HG03558 (cell line): ENCODE data around the gene RABEP1.
A peak's percentile ranks its signal among the peaks of the same experiment; 100 is the strongest.
"Not testable (repeated sequence)": the region's sequence is repeated elsewhere in the genome, so short reads cannot be mapped to it uniquely, and the experiment has no call there.

ENCODE experiments used
- ATAC-seq: cut with Tn5 transposase; IDR thresholded peaks from one replicate; pipeline ENCODE4 v1.9.1; 2021; ENCODE audit warnings: moderate number of reproducible peaks; ENCODE audit not compliant: unreplicated experiment; ENCODE audit errors: extremely low read depth

RABEP1 gene

DNA sequence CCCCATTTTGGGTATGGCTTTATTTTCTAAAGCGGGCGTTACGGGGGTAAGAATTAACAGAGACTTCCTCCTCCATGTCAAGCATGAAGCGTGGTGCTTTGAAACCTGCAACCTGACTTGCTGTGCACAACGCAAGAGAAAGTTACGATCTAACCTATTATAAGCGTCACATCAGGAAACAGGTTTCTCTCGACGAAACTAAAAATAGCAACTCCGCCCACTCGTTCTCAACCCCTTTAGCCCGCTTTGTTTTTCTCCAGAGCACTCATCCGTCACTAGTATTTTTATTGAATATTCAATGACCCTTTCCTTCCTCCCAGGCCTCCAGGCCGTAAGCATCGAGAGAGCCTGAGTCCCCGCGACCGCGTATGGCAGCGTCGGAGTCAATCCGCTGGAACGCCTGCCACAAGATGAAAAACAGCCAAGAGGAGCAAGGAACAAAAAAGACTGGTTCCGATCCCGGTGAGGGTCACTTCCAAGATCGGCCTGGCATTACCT, 136.8 kb downstream of the RABEP1 start:
- no peak for ATAC-seq

DNA sequence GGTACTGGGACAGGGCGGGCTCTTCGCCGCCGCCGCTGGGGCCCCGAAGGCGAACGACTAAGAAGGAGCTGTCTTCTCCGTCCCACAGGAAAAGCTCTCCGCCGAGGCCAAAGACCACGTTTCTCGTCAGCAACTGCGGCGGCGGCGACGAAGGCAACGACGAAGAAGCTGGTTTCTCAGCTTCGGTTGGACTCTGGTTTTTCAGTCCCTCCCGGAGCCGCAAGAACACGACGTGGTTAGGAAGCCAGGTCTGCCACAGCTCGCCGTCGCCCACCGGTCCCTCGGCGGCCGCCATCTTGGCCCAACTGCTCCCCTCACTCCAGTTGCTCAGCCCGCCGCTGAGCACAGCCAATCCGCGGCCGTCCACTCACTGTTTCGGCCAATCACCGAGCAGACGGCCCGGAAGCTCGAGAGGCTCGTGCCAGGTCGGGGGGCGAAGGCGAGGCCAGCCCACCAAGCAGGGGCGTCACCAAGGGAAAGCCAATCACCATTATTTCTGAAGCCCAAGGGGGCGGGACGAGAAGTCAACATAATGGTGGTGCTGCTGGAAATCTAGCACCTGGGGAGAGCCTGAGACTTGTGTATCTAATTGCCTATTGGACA, 137.4 kb downstream of the RABEP1 start, which contains the start of gene NUP88:
Gene NUP88 (minus strand): TSS at position 307 of the 603 bp plus-strand sequence. CDS start 12 bp downstream, at position 295.
- ATAC-seq, result peak; percentile 61

DNA sequence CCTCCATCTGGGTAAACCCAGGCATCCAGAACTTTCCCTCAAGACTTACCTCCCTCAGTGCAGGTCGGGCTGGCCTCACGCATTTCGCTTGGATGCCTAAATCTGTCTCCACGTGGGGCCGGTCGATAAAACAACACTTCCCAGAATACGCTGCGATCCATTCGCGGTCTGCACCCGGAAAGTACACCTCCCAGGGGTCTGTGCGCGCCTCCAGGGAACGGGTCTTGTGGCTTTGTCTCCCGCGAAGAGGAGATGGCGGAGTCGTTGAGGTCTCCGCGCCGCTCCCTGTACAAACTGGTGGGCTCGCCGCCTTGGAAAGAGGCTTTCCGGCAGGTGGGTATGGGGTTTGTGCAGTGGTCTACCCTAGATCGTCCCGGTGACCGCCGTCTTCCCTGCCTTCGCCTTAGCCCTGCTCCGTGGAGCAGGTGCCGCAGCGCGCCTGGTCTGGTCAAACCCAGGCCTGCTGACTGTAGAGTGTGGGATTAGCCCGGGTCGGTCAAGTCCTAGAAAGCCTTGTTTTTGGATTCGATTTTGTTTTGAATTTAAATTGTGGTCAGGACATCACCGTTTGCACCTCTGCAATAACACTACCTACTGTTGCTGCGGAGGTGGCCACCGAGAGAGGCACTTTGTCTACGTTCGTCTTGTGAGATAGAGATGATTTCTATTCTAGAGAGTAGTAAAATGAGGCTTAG, 138.0 kb downstream of the RABEP1 start, which contains the start of gene RPAIN:
Gene RPAIN (plus strand): TSS at position 224 of the 695 bp plus-strand sequence. CDS start 29 bp downstream, at position 253.
- peak; percentile 18 for ATAC-seq

DNA sequence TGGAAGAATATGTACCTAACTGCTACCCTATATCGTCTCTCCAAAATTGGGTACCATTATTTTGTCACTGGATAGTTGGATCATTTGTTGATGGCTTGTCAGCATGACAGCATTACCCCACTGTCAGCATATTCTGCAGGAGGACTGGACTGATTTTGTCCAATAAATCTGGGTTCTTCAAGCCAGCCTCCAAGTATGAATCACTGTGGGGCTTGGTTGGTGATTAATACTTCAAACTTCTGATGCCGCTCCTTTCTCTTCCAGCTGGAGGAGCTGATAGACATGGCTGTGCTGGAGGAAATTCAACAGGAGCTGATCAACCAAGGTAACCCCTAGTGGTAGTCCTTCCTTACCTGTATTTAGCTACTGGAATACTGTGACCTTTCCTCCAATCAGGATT, 140.4 kb downstream of the RABEP1 start:
- no peak for ATAC-seq

DNA sequence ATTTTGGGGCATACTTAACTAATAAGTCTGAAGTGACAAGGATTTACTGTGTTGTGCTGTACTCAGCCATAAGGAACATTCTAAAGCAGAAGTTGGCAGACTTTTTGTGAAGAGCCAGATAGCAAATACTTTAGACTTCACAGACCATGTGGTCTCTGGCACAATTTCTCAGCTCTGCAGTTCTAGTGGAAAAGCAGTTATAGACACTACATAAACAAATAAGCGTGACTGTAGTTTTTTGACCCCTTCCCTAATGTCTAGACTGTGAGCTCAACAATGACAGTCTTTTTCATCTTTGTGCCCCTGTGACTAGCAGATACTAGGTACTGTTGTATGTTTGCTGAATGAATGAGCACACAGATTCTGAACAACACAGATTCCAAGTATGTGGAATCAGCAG, 142.8 kb downstream of the RABEP1 start:
- ATAC-seq, result no peak

DNA sequence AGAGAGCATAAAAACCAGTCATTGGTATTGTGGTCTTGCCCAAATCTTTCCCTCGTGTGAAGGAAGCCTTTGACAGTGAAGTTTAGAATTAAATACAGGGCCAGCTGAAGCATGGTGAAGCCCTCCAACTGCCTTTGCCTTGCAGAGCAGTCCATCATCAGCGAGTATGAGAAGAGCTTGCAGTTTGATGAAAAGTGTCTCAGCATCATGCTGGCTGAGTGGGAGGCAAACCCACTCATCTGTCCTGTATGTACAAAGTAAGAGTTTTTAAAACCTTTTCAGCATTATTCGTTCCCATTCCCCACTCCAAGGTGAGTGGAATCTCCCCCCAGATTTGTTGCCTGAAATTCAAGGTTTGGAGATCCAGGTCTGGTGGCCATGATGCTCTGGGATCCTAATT, 143.7 kb downstream of the RABEP1 start:
- ATAC-seq, result no peak

DNA sequence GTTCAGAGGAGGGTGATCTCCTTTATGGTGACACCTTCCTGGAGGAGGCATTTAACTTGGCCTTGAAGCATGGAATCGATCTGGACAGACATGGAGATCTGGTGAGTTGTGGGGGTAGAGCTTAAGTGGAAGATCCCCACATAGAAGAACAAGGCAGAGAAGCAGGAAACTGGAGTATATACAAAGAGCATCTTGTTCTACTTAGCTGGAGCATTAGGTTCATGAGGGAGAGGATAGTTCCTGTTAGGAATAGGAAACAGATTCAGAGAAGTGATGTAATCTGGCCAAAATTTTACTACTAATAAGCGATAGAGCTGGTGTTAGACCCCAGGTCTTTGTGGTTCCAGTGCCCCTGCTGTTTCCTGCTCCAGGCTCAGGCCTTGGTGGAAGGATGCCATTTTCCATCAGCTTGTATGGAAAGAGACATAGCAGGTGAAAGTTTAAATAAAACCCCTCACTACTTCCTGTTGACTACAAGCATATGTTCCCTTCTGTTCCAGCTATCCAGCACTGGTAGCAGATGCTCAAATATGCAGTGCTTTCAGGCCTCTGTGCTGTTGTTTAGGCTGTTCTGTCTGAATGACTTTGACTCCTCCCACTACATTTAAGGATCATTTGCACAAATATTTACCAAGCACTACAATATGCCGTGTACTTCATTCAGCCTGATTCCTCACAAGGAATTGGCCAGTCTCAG, 147.3 kb downstream of the RABEP1 start:
- ATAC-seq, result no peak

DNA sequence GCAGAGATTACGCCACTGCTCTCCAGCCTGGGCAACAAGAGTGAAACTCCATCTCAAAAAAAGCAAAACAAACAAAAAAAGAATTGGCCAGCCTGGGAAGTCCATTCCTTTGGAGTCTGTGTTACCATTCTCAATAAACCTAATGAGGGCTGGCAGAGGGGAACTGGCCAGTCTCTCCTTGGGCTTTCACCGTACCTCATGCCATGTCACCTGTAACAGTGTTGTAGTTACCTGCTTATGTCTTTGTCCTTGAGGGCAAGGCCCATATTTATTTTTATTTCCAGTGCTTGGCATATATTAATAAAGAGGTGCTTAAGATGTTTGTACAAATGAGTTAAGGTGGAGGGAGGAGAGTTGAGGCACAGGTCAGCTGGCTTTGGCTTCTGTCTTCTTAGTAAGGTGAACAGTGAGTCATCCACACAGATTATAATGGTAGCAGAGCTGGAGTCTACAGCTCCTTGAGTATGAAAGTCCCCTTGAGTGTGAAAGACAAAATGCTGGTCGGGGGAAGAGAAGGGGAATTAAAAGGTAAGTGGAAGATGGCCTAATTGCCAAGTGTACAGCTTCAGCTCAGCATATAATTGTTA, 148.4 kb downstream of the RABEP1 start:
- ATAC-seq, result no peak

DNA sequence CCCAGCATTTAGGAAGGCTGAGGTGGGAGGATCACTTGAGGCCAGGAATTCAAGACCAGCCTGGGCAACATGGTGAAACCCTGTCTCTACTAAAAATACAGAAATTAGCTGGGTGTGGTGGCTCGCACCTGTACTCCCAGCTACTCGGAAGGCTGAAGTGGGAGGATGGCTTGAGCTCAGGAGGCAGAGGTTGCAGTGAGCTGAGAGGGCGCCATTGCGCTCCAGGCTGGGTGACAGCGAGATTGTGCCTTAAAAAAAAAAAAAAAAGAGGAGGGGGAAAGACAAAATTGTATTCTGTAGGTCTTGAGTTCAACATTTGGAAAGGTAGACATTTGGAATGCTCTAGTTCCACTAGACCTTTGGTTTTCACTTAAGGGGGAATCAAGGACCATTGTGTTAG, 149.2 kb downstream of the RABEP1 start:
- ATAC-seq, result not testable (repeated sequence)

DNA sequence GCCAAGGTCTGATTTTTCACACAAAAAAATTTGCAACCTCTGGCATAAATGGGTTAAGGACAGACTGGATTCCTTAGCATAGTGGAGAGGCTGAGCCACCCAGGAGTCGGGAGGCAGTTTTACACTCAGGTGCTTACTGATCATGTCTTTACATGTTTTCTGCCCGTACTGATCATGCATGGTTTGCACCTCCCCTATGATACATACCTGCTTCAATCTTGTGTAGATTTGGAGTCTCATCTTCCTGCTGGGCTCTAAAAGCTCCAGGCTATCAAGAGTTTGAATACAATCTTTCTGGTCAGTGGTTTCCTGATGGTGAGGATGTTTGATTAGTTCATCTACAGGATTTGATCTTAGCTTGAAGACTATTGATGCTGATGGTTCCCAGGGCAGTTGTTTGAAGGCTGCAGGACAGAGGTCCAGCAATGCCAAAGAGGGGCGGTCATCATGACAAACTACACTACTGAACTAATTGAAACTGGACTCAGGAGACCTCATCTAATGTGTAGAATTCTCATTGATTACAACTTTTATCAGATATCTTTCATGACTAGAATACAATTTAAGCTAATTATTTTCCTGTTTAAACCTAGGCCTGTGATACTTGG, 150.0 kb downstream of the RABEP1 start:
- ATAC-seq, result no peak

DNA sequence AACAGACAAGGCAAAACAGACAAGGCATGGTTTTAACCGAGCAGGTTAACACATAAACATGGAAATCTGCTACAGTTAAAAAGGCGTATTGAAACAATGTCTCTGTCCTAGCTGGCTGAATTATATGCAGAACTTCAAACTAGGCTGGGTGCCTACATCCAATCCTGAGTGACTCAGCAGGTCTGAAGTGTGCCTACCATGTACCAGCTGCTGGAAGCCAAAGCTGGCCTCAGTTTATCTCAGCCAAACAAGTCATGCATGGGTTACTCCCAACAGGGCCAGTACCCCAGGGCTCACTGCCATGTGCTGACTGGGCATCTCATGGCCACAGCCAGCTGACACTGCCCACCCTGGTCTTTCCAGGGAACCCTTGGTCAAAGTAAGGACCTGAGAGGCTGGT, 152.9 kb downstream of the RABEP1 start:
- ATAC-seq, result no peak
